NT2/D1 (cell line): ENCODE data around the gene MIF4GD.

Experiments used
- DNase-seq: peaks from one replicate; pipeline ENCODE4 v3.0.0-alpha.2; 2011; ENCODE audit warnings: low read depth, low spot score
- H3K27me3 ChIP-seq: 2 replicates; pipeline ENCODE4 v1.6.0; 2011; ENCODE audit warnings: mild to moderate bottlenecking; ENCODE audit not compliant: insufficient read length, insufficient read depth
- H3K36me3 ChIP-seq: 2 replicates; pipeline ENCODE4 v1.6.1; 2011; ENCODE audit warnings: mild to moderate bottlenecking, low read length, mixed read lengths; ENCODE audit not compliant: insufficient read depth, insufficient read length
- H3K4me1 ChIP-seq: 2 replicates; pipeline ENCODE4 v1.5.1; 2011; ENCODE audit not compliant: insufficient read depth, insufficient read length
- H3K4me3 ChIP-seq: 2 replicates; pipeline ENCODE4 v1.5.1; 2011; ENCODE audit warnings: low read depth; ENCODE audit not compliant: insufficient read length
- H3K9ac ChIP-seq: 2 replicates; pipeline ENCODE4 v1.6.0; 2011; ENCODE audit warnings: low read depth; ENCODE audit not compliant: insufficient read length
- H3K9me3 ChIP-seq: 2 replicates; pipeline ENCODE4 v1.5.1; 2011; ENCODE audit warnings: mild to moderate bottlenecking, low read length; ENCODE audit not compliant: insufficient read depth
- SUZ12 ChIP-seq: IDR thresholded peaks from 2 replicates; pipeline ENCODE4 v1.6.1; 2011; ENCODE audit not compliant: insufficient read length, insufficient read depth; ENCODE audit errors: extremely low read depth
- YY1 ChIP-seq: IDR thresholded peaks from 2 replicates; pipeline ENCODE4 v1.6.1; 2011; ENCODE audit not compliant: insufficient read length, insufficient read depth
- ZNF274 ChIP-seq: IDR thresholded peaks from 2 replicates; pipeline ENCODE4 v1.6.1; 2011; ENCODE audit warnings: mild to moderate bottlenecking, low read depth, low read length

The MIF4GD gene

GRCh38 chr17:75225016-75225415 lies 46.0 kb downstream of the MIF4GD start:
- Histone ChIP-seq H3K4me1 (no peaks in the 10 kb centered on the region), H3K9ac (no peak overlapping the region), H3K4me3 (no peak overlapping the region), H3K36me3 (peaks cover 82% of the 10 kb centered on the region), H3K27me3 (no peaks in the 10 kb centered on the region), H3K9me3 (no peaks in the 10 kb centered on the region)
- no peak for TF ChIP-seq ZNF274
- no peak for TF ChIP-seq SUZ12
- no peak for TF ChIP-seq YY1
- no peak for DNase-seq

GRCh38 chr17:75219815-75220214 lies 51.2 kb downstream of the MIF4GD start:
- Histone ChIP-seq H3K9me3 (no peaks in the 10 kb centered on the region), H3K27me3 (no peaks in the 10 kb centered on the region), H3K9ac (no peak overlapping the region), H3K4me1 (no peaks in the 10 kb centered on the region), H3K36me3 (peaks cover 84% of the 10 kb centered on the region), H3K4me3 (no peak overlapping the region)
- TF ChIP-seq SUZ12 = no peak
- no peak for TF ChIP-seq YY1
- TF ChIP-seq ZNF274 = no peak
- no peak for DNase-seq

GRCh38 chr17:75218131-75218530 lies 52.9 kb downstream of the MIF4GD start:
- Histone ChIP-seq H3K36me3 (peaks cover 86% of the 10 kb centered on the region), H3K4me3 (no peak overlapping the region), H3K9ac (no peak overlapping the region), H3K4me1 (no peaks in the 10 kb centered on the region), H3K27me3 (no peaks in the 10 kb centered on the region), H3K9me3 (no peaks in the 10 kb centered on the region)
- no peak for DNase-seq
- TF ChIP-seq ZNF274 = no peak
- no peak for TF ChIP-seq YY1
- TF ChIP-seq SUZ12 = no peak
